HTR-8/SVneo (cell line): Measurements from ENCODE around the gene ITGA2.

Experiments
- DNase-seq: peaks from one replicate; pipeline ENCODE4 v3.0.0; 2011; ENCODE audit warnings: low spot score, mixed read lengths; ENCODE audit not compliant: insufficient read length
- FAIRE-seq: peaks from 2 replicates; lab custom pipeline; 2011; peaks lifted over from hg19 to GRCh38; lab: Jason Lieb, UNC

ITGA2 gene

GRCh38 chr5:53045263-53045662 is 56.1 kb downstream of the ITGA2 start:
- DNase-seq (no peak), FAIRE-seq (no peak)

DNA sequence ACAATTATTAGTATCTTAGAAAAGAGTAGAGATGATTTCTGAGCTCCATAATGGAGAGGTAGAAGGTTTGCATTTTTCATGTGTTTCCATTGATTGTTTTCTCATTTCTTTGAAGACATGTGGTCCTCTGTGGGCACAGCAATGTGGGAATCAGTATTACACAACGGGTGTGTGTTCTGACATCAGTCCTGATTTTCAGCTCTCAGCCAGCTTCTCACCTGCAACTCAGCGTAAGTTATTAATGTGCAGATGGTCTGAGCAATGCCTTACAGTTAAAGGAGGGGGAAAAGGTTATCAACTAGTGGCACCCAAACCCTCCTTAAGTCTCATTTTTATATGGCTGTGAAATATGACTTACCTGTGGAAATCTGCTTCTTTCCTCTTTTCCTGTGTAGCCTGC is 59.1 kb downstream of the ITGA2 start:
- FAIRE-seq (no peak), DNase-seq (no peak)

GRCh38 chr5:53052499-53052898 is 63.3 kb downstream of the ITGA2 start:
- FAIRE-seq (no peak), DNase-seq (no peak)

DNA sequence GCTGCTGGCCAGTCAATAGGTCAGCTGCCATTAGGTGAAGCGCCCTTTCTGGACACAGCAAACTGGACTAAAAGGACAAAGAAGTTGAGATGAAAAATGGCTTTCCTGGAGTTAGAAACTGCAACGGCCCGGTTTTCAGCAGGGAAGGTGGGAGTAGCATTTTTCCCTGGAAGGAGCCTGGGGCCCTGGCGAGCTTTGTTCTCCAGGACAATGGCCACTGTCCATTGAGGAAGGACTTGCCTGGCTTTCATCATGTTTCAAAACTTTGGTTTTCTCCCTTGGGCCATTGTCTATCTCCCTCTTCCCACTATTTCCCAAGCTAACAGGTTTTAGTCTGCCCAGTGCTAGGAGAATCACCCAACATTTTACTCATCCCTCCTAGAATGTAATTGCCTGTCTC is 64.2 kb downstream of the ITGA2 start:
- no peak for FAIRE-seq

DNA sequence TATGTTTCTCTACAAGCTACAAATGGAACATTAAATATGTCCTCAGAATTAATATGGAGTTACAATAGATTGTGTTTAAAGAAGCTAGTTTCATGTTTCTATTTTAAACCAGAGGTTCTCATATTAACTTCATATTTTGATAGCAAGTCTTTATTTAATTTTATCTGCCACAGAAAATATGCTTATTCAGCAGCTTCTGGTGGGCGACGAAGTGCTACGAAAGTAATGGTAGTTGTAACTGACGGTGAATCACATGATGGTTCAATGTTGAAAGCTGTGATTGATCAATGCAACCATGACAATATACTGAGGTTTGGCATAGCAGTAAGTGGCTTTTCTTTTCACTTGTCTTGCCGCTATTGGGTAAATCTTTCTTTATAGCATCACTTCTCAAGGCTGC is 66.2 kb downstream of the ITGA2 start:
- peak; percentile 20 for FAIRE-seq
- DNase-seq = no peak

More for the DNA sequence above, 64.2 kb downstream of the ITGA2 start:
- no peak for DNase-seq

GRCh38 chr5:53059281-53059680 is 70.1 kb downstream of the ITGA2 start:
- DNase-seq (no peak), FAIRE-seq (no peak)

DNA sequence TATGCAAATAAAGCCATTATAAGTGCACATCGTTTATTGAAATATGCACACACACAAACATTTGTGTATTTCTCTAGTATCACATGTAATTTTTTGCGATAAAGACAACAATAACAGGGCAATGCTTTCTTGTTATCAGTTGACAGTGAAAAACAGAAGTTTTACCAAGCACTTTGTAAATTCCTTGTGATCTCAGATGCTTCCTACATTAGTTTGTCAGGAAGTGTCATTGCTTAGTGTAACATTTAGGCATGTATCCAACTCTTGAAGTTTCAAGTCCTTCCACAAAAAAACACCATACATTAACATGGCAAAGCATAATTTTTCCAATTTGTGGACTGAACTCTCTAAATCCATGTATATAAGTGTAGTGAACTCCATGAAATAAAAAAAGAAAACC is 74.0 kb downstream of the ITGA2 start:
- DNase-seq (no peak), FAIRE-seq (no peak)

DNA sequence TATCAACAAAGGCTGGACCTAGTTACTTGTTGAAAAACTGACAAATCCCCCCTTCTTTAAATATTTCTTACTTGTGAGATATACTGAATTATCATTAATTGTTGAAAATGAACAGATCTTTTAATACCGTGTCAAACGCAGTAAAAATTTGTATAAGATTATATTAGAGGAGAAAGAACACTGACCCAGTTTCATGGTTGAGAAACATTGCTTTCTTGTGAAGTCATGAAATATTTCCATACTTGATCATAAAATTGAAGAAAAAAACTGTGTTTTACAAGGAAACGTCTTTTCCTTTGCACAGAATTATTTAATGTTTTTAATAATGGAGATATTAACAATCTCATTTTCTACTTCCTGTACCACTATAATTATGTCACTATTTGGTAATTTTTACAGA is 74.6 kb downstream of the ITGA2 start:
- no peak for FAIRE-seq
- DNase-seq = no peak

DNA sequence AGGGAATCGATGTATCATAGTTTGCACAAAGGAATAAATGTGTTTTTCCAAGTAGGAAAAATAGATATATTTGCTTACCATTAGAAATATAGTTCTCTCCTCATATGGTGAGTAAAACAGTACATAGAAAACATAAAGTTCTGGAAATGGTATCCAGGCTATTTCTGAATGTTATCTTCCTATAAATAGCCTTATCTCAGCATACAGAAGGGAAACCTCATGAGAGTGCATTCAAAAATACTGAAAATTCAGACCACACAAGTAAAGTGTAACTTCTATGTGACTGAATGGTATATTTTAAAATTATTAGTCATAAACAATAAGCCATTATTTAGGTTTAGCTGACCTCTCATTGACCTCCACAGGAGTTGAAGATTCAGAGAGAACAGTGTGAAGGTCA is 76.9 kb downstream of the ITGA2 start:
- no peak for FAIRE-seq
- no peak for DNase-seq

- FAIRE-seq (no peak), DNase-seq (no peak)
Observed at GRCh38 chr5:53067641-53068040, 78.5 kb downstream of the ITGA2 start.

GRCh38 chr5:53068291-53068836 is 79.2 kb downstream of the ITGA2 start:
- DNase-seq = no peak
- FAIRE-seq = no peak

GRCh38 chr5:53069626-53070025 is 80.5 kb downstream of the ITGA2 start:
- FAIRE-seq (no peak), DNase-seq (no peak)

DNA sequence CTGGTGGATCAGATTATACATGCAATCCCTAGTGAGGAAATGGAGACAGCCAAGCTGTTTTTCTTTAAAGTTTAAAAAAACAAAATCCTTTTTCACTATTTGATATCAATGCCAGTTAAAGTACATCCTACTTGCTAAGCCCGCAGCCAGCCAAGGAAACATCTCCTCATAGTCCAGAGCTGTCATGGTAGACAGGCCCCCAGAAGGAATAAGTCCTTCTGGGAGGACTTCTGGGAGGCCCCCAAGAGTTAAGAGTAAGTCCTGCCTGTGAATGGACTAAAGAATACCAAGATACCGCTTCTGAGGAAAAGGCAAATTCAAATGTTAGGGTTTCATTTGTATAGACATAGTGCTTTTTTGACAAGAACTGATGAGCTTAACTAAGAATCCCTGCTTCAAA is 82.1 kb downstream of the ITGA2 start:
- FAIRE-seq (no peak), DNase-seq (no peak)

DNA sequence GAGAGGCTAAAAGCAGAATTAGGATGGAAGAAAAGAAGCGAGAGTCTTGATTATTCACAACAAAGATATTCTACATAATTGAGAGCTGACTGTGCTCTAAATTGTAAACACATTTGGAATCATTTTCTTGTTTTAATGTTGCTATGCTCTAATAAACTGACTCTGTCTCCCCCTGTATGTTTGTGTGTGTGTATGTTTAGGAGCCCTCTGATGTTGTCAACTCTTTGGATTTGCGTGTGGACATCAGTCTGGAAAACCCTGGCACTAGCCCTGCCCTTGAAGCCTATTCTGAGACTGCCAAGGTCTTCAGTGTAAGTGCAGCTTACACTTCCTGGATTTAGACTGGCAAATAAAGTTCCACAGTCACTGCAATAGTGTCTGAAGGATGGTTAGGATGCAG is 82.6 kb downstream of the ITGA2 start:
- FAIRE-seq = no peak
- no peak for DNase-seq

DNA sequence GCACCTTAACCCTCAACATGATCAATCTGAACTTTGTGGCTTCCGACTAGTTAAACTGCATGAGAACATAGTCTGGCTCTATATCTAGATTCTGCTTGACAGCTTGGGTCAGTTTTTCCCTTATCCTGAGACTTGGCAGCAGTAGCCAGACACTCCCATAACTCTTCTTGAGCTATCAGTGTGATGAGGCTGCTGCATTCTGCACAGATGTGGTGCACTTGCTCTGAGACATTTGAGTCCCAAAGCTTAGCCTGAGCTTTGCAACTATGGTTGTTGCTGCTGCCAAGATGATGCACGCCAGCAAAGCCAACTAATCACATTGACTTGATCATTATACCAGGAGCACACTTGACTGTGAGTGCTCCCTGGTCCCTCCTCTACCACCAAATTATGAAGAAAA is 84.2 kb downstream of the ITGA2 start:
- FAIRE-seq = peak; percentile 9
- DNase-seq = no peak

- no peak for DNase-seq
- FAIRE-seq = no peak
Observed at GRCh38 chr5:53076014-53076583, 86.9 kb downstream of the ITGA2 start.

DNA sequence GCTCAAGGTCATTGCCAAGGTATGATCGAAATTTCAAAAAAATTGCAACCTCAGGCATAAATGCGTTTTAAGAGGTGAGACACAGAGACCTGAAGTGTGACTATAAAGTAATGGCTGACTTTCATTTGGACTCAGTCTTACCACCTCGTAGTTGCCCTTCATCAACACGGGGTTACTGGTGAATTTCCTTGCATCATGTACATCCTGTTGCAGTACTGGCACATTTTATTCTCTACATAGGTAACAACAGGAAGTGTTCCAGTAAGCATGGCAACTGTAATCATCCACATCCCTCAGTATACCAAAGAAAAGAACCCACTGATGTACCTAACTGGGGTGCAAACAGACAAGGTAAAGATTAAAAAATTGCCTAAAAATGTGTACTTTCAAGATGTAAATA is 91.1 kb downstream of the ITGA2 start:
- FAIRE-seq (peak; percentile 64), DNase-seq (no peak)

DNA sequence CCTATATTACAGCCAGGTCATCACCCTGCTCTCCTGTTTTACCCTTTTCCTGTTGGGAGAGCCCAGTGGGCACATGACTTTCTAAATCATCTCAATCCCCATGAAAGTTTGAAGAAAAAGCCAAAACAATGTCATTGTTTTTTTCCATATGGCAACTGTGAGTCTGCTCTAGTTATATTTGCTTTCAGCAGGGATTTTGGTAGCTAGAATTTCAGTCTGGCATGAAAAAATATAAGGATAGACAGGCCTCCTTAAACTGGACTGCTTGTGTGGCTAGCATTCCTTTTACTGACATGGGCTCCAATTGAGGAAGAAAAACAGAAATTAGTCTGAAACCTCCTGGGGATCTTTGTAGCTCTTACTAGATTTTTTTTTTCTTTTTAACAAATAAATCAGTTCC is 94.8 kb downstream of the ITGA2 start:
- FAIRE-seq = peak; percentile 4

GRCh38 chr5:53084546-53085255 is 95.5 kb downstream of the ITGA2 start:
- DNase-seq (no peak), FAIRE-seq (peak; percentile 44)

More for the DNA sequence above, 94.8 kb downstream of the ITGA2 start:
- DNase-seq = no peak

DNA sequence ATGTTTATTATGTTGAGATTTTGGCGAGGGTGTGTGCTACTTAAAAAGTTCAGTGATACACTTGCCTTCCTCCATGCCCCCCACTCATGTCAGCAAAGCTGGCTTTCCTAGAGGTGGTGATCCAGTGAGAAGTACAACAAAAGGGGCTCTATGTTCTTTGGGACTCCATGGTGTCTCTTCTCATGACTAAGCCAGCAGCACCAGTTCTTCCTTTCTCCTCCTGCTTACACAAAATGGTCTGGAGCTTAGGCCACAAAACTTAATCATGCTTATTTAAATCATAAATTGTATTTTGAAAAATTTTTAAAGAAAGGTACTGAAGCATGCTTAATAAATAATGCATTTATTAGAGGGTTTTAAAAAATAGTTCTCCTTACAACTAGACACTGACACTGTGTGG is 98.0 kb downstream of the ITGA2 start:
- FAIRE-seq (no peak), DNase-seq (no peak)

GRCh38 chr5:53087621-53088121 is 98.5 kb downstream of the ITGA2 start:
- FAIRE-seq = no peak
- DNase-seq = no peak
